Measurements from ENCODE around the gene DNMT3B. TPM values are rescaled to one million over a fixed set of nuclear protein-coding genes. Genes with fewer than 3 reads are reported as not detected.

Gene DNMT3B
- total RNA-seq, 8 experiments from 2014 or later = 1.4 to 35.2 (median 10.5) TPM

- H3K27ac ChIP-seq = no peak overlapping the region
- ATAC-seq (replicated peaks in 6 of 8) = no peak
- H3K4me3 ChIP-seq = no peak overlapping the region
- 20 to 100% (median 90%) methylated on average over 1 to 8 of the region's 9 CpGs; no CpG with 5 or more reads in 1 of the 10 experiments for whole genome bisulfite sequencing, 10 experiments
- in situ Hi-C loops (cut with MboI; ENCODE audit: low pct_unique_long_range_greater_than_20kb in 2 of 9, low sequenced_read_pairs in 9 of 9, unreplicated experiment in 9 of 9) = no loop called here
- H3K4me1 ChIP-seq (replicated peaks in 1 of 2) = peaks cover 19 to 20% of the 10 kb centered on the region in 2 donors
Measured at GRCh38 chr20:32767418-32768198, 5.4 kb downstream of the DNMT3B start.

DNA sequence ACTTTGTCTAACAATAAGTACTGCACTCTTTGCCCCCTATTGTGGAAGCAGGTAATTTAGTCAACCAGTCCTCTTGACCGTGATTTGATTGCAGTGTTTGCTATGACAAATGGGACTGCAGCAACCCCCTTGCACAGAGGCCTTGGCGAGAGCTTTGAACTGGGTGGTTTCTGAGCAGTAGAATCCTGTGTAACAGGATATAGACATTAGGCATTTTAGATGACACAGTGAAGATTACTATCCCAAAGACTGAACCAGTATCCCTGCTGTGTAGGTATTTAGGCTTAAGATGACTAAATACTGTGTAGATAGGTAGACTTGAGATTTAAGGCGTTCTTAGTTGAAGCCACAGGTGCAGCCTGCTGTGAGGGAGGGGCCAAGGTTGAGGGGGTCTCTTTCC is 9.9 kb downstream of the DNMT3B start:
- WGBS, 10 experiments = 38 to 100% (median 79%) methylated on average over 1 to 2 of the region's 3 CpGs; no CpG with 5 or more reads in 4 of the 10 experiments
- Histone ChIP-seq H3K4me1 (replicated peaks in 1 of 2) (peaks cover 2 to 3% of the 10 kb centered on the region in 2 donors), H3K4me3 (no peak overlapping the region), H3K27ac (no peak overlapping the region)
- ATAC-seq (replicated peaks in 6 of 8) = no peak
- in situ Hi-C loops (cut with MboI; ENCODE audit: low pct_unique_long_range_greater_than_20kb in 2 of 9, low sequenced_read_pairs in 9 of 9, unreplicated experiment in 9 of 9) = loop anchor here in 1 of 9 experiments (10.0 kb wide), 1 partner anchor 97 kb away; the partner anchor contains the start of gene C20orf203

GRCh38 chr20:32773223-32773622 is 11.0 kb downstream of the DNMT3B start:
- 20 to 83% methylated on average over 1 of the region's 2 CpGs; no CpG with 5 or more reads in 8 of the 10 experiments for WGBS, 10 experiments
- Histone ChIP-seq H3K4me3 (no peak overlapping the region), H3K4me1 (replicated peaks in 1 of 2) (peaks cover 2 to 13% of the 10 kb centered on the region in 2 donors), H3K27ac (no peak overlapping the region)
- in situ Hi-C loops (cut with MboI; ENCODE audit: low pct_unique_long_range_greater_than_20kb in 2 of 9, low sequenced_read_pairs in 9 of 9, unreplicated experiment in 9 of 9) = loop anchor here in 1 of 9 experiments (10.0 kb wide), 1 partner anchor 98 kb away; the partner anchor contains the start of gene C20orf203
- no peak for ATAC-seq (replicated peaks in 6 of 8)

DNA sequence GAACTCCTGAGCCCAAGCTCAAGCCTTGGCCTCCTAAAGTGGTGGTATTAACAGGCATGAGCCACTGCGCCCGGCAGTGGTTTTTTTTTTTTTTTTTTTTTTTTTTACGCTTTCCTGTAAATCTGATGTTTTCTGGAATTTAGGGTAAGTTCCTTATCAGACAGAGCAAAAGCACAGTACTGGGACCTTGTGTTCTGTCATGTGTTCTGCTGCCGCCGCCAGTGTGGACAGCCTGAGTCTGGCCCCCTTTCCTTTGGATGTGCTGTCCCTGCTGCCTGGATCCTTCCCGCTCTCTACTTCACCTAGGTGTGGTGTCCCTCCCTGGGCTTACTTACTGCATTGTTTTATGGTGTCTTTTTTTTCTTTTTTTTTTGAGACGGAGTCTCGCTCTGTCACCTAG is 11.7 kb downstream of the DNMT3B start:
- WGBS, 10 experiments = 78 to 100% (median 100%) methylated on average over 1 to 6 of the region's 8 CpGs; no CpG with 5 or more reads in 2 of the 10 experiments

GRCh38 chr20:32775336-32775991 is 13.3 kb downstream of the DNMT3B start:
- 50 to 88% (median 80%) methylated on average over 1 to 4 of the region's 10 CpGs; no CpG with 5 or more reads in 3 of the 10 experiments for WGBS, 10 experiments
- in situ Hi-C loops (cut with MboI; ENCODE audit: low pct_unique_long_range_greater_than_20kb in 2 of 9, low sequenced_read_pairs in 9 of 9, unreplicated experiment in 9 of 9) = loop anchor here in 1 of 9 experiments (10.0 kb wide), 1 partner anchor 101 kb away; the partner anchor contains the start of gene C20orf203

More for the DNA sequence above, 11.7 kb downstream of the DNMT3B start:
- Histone ChIP-seq H3K27ac (no peak overlapping the region), H3K4me3 (no peak overlapping the region), H3K4me1 (replicated peaks in 1 of 2) (peaks cover 2 to 13% of the 10 kb centered on the region in 2 donors)
- in situ Hi-C loops (cut with MboI; ENCODE audit: low pct_unique_long_range_greater_than_20kb in 2 of 9, low sequenced_read_pairs in 9 of 9, unreplicated experiment in 9 of 9) = loop anchor here in 1 of 9 experiments (10.0 kb wide), 1 partner anchor 99 kb away; the partner anchor contains the start of gene C20orf203
- ATAC-seq (replicated peaks in 6 of 8) = no peak

DNA sequence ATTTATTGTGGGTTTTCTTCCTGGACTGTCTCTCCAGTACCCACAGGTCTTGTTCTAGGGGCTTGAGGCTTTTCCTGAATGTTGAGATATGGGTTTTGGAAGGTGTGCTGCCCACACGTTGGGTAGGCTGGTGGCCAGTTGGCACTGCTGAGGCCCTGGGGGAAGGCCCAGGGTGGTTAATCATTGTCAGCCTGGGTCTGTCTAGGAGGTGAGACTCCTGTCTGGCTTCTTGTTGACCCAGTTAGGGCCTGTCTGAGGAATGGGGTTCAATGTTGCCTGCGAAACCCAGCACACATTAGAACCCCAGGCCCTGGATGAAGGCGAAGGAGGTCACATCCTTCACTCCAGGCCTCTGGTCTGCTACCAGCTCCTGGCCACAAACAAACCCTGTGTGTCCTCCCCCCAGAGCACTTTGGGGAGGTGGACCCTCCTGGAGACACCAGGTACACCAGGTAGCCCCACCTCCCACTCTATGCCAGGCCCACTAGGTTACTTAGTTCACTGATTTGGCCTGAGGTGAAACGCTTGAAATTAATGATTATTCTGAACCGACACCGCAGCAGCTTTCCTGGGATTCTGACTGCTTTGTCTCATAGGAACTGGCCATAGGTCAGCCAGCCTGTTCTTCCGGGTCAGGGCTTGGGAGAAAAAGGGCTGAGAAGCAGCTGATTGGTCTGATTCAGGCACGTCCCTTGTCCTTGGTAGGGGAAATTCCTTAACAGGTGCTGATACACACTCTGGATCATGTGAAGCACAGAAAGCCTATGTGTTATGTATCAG is 15.2 kb downstream of the DNMT3B start:
- in situ Hi-C loops (cut with MboI; ENCODE audit: low pct_unique_long_range_greater_than_20kb in 2 of 9, low sequenced_read_pairs in 9 of 9, unreplicated experiment in 9 of 9) = loop anchor here in 1 of 9 experiments (10.0 kb wide), 1 partner anchor 103 kb away; the partner anchor contains the start of gene C20orf203
- WGBS, 10 experiments = 61 to 100% (median 80%) methylated on average over 1 to 5 of the region's 8 CpGs; no CpG with 5 or more reads in 2 of the 10 experiments
- Histone ChIP-seq H3K4me3 (no peak overlapping the region), H3K27ac (no peak overlapping the region), H3K4me1 (replicated peaks in 1 of 2) (peaks cover 31 to 39% of the 10 kb centered on the region in 2 donors)
- ATAC-seq (replicated peaks in 6 of 8) = no peak

More at GRCh38 chr20:32775336-32775991, 13.3 kb downstream of the DNMT3B start:
- ATAC-seq (replicated peaks in 6 of 8) = no peak
- H3K27ac ChIP-seq = no peak overlapping the region
- peaks cover 14 to 25% of the 10 kb centered on the region in 2 donors for H3K4me1 ChIP-seq (replicated peaks in 1 of 2)
- no peak overlapping the region for H3K4me3 ChIP-seq

DNA sequence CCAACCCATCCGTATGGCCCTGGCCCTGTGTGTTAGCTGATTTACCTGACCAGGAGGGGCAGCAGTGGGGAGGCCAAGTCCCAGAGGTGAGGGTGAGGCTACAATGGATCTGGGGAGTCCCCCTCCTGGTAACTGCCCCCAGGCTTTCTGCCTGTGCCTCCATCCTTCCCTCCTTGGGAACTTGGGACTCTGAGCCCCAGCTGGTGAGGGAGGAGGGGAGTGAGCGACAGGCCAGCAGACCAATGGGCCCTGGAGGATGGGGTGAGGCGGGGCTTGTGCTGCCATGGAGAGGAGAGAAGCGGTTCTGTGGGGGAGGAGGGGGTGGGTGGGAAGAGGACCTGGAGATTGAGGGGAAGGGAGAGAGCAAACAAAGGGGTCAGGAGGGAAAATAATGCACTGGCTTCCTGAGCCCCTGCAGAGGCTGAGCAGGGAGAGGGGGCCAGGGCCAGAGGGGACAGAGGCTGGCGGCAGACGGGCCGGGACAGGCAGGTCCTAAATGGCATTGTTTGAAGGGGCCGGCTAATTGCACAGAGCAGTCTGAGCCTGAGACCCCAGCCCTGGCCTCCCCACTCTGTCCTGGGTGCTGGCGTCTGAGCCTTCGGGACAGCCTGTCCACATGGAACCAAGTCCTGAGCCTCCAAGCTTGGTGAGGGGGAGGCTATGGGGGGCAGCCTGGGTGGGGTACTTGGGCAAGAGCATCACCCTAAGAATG is 17.5 kb downstream of the DNMT3B start:
- in situ Hi-C loops (cut with MboI; ENCODE audit: low pct_unique_long_range_greater_than_20kb in 2 of 9, low sequenced_read_pairs in 9 of 9, unreplicated experiment in 9 of 9) = loop anchor here in 1 of 9 experiments (10.0 kb wide), 1 partner anchor 105 kb away; the partner anchor contains the start of gene C20orf203
- Histone ChIP-seq H3K27ac (peak overlapping the region; percentile 74 to 82), H3K4me3 (peak overlapping the region in 4 of 5 donors; percentile 12 to 20 (median 18)), H3K4me1 (replicated peaks in 1 of 2) (peaks cover 34 to 39% of the 10 kb centered on the region in 2 donors)
- 90% methylated on average over 1 of the region's 10 CpGs; no CpG with 5 or more reads in 9 of the 10 experiments for WGBS, 10 experiments
- peak in 6 of 8 experiments; percentile 26 to 84 (median 82) for ATAC-seq (replicated peaks in 6 of 8)

DNA sequence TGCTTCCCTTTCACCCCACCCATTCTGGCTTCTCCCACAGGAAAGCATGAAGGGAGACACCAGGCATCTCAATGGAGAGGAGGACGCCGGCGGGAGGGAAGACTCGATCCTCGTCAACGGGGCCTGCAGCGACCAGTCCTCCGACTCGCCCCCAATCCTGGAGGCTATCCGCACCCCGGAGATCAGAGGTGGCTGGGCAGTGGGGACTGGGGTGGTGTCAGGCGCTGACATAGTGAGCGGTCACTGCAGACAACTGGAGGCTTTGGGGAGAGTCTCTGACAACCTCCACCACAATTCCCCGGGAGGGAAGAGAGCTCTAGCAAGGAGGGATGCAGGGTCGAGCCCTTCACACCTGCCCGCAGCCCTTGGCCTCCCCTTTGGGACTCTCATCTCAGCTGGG is 18.1 kb downstream of the DNMT3B start:
- Histone ChIP-seq H3K27ac (peak overlapping the region; percentile 74 to 82), H3K4me1 (replicated peaks in 1 of 2) (peaks cover 34 to 39% of the 10 kb centered on the region in 2 donors), H3K4me3 (peak overlapping the region in 3 of 5 donors; percentile 9 to 17 (median 12))
- in situ Hi-C loops (cut with MboI; ENCODE audit: low pct_unique_long_range_greater_than_20kb in 2 of 9, low sequenced_read_pairs in 9 of 9, unreplicated experiment in 9 of 9) = no loop called here
- peak in 4 of 8 experiments; percentile 2 to 23 (median 20) for ATAC-seq (replicated peaks in 6 of 8)
- WGBS, 10 experiments = 40 to 100% methylated on average over 1 of the region's 16 CpGs; no CpG with 5 or more reads in 8 of the 10 experiments

DNA sequence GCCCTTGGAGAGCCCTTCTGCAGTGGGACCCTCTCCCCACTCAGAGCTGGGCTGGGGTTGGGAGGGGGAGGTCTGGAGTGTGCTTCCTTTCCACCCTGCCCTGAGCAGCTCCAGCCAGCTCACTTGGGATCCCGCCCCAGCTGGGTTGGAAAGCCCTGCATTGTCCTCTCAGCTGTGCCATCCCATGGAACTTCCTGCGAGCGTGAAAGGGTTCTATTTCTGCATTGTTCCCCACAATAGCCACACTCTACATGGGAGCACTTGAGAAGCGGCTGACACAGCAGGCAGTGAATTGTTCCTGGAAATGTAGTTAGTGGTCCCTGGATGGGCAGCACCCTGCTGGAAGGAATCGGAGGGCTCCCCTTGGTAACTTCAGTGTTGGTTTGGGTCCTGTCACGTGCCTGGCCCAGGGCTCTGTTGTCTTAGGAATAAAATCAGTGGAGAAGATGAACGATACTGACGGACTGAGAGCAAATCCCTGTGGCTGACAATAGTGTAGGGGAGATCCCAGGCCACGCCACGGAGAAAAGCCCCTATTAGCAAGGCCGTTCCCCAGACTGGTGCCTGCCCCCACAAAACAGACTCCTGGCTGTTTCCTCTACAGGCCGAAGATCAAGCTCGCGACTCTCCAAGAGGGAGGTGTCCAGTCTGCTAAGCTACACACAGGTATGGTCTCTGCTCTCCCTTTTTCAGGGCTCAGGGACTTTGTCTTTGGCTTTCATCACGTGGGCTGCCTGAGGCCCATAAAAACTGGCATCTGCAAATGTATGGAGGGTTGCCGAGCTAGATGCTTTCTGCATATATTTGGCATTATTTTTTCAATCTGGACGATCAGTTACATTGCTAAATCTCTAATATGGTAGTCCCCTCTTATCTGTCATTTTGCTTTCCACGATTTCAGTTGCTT is 18.8 kb downstream of the DNMT3B start:
- Histone ChIP-seq H3K4me3 (peak overlapping the region in 4 of 5 donors; percentile 3 to 12 (median 8)), H3K4me1 (replicated peaks in 1 of 2) (peaks cover 34 to 39% of the 10 kb centered on the region in 2 donors), H3K27ac (peak overlapping the region; percentile 74 to 82)
- 0 to 68% (median 47%) methylated on average over 1 to 9 of the region's 18 CpGs; no CpG with 5 or more reads in 1 of the 10 experiments for WGBS, 10 experiments
- in situ Hi-C loops (cut with MboI; ENCODE audit: low pct_unique_long_range_greater_than_20kb in 2 of 9, low sequenced_read_pairs in 9 of 9, unreplicated experiment in 9 of 9) = no loop called here
- ATAC-seq (replicated peaks in 6 of 8) = peak in 5 of 8 experiments; percentile 72 to 80 (median 75)

- H3K4me1 ChIP-seq (replicated peaks in 1 of 2) = peaks cover 22 to 30% of the 10 kb centered on the region in 2 donors
- in situ Hi-C loops (cut with MboI; ENCODE audit: low pct_unique_long_range_greater_than_20kb in 2 of 9, low sequenced_read_pairs in 9 of 9, unreplicated experiment in 9 of 9) = no loop called here
- ATAC-seq (replicated peaks in 6 of 8) = no peak
Measured at GRCh38 chr20:32784369-32785080, 22.3 kb downstream of the DNMT3B start.

More at GRCh38 chr20:32784369-32785080, 22.3 kb downstream of the DNMT3B start:
- 52 to 100% (median 91%) methylated on average over 3 to 9 of the region's 13 CpGs; no CpG with 5 or more reads in 3 of the 10 experiments for WGBS, 10 experiments
- H3K27ac ChIP-seq = no peak overlapping the region
- no peak overlapping the region for H3K4me3 ChIP-seq
